ENCODE measurements around the gene SPRR1B. TPM values are rescaled to one million over a fixed set of nuclear protein-coding genes. Genes with fewer than 3 reads are reported as not detected.

SPRR1B gene
- total RNA-seq, 1 experiment from 2014 or later, result not detected

DNA sequence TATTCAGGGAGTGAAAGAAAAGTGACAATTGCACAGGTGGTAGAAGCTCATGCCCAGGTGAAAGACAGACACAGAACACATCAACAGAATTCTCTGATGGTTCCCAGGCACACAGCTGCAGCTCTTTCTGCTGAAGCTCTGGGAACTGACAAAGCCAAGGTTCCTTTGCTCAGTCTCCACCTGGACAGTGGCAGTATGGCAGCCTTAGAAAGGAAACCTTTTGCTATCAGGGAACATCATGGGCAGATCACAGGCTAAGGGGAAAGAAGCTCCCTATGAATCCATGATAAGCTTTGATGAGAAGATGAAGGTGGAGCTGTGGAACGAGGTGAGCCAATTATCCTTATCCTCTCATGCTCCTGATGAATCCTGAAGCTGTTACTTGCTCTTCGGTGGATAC, 39.2 kb downstream of the SPRR1B start:
- Histone ChIP-seq H3K9me2 (replicated peaks; ENCODE audit: low read length) (no peaks in the 10 kb centered on the region), H3F3A (ENCODE audit: low read length, unreplicated experiment) (no peaks in the 10 kb centered on the region), H3K9ac (ENCODE audit: low read length) (no peak overlapping the region), H3K27ac (ENCODE audit: low read length) (no peak overlapping the region), H2AFZ (ENCODE audit: low read length) (no peak overlapping the region), H3K4me2 (ENCODE audit: low read length) (no peak overlapping the region), H3K79me2 (ENCODE audit: low read length) (no peaks in the 10 kb centered on the region), H3K4me3 (ENCODE audit: low read length) (no peak overlapping the region), H3K36me3 (ENCODE audit: low read depth, low read length) (no peaks in the 10 kb centered on the region), H3K4me1 (ENCODE audit: insufficient read depth, low read length) (no peaks in the 10 kb centered on the region), H4K20me1 (ENCODE audit: low read length) (no peaks in the 10 kb centered on the region), H3K9me3 (ENCODE audit: low read length) (no peaks in the 10 kb centered on the region), H3K27me3 (ENCODE audit: low read length) (peaks cover 60% of the 10 kb centered on the region)
- intact Hi-C loops (cut with micrococcal nuclease), result no loop called here
- TF ChIP-seq EZH2phosphoT487 (IDR thresholded peaks at IDR 0.05; ENCODE audit: borderline replicate concordance, low read length), result no peak
- TF ChIP-seq, protein P1, sequence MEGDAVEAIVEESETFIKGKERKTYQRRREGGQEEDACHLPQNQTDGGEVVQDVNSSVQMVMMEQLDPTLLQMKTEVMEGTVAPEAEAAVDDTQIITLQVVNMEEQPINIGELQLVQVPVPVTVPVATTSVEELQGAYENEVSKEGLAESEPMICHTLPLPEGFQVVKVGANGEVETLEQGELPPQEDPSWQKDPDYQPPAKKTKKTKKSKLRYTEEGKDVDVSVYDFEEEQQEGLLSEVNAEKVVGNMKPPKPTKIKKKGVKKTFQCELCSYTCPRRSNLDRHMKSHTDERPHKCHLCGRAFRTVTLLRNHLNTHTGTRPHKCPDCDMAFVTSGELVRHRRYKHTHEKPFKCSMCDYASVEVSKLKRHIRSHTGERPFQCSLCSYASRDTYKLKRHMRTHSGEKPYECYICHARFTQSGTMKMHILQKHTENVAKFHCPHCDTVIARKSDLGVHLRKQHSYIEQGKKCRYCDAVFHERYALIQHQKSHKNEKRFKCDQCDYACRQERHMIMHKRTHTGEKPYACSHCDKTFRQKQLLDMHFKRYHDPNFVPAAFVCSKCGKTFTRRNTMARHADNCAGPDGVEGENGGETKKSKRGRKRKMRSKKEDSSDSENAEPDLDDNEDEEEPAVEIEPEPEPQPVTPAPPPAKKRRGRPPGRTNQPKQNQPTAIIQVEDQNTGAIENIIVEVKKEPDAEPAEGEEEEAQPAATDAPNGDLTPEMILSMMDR (conservative IDR thresholded peaks at IDR 0.05; ENCODE audit: low read depth, low read length), result no peak
- TF ChIP-seq EZH2 (IDR thresholded peaks at IDR 0.05; ENCODE audit: low read length, unreplicated experiment), result no peak
- POLR2A ChIA-PET (ENCODE audit: unreplicated experiment), result no interaction called here
- DNase-seq, result no peak
- BruUV-seq (replicated peaks), result no TSS peak
- no peak for ATAC-seq
- CTCF ChIA-PET, result no interaction called here

DNA sequence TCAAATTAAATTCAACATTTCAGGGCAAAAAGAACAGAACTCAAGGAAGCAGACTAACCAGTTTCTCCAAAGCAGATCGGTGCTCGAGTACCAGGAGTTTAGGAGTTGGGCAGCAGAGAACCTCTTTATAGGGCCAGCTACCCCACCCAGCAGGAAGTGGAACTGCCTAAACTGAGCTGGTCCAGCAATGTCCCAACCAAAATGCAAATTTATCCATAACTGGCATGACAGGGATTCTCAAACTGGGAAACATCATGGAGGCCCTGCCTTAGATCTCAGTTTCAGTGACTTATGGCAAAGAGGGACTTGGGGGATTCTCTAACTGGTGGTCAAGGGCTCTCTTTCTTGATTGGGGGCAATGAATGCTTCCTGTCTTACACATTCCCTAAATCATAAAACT, 40.5 kb downstream of the SPRR1B start, which contains the start of gene SPRR2B:
Gene SPRR2B, minus strand, starts transcription at position 101 of the 400 bp plus-strand sequence. CDS start 772 bp downstream, outside the sequence.
- POLR2A ChIA-PET (ENCODE audit: unreplicated experiment), result no interaction called here
- no peak within 1 kb of the TSS for H2AFZ ChIP-seq (ENCODE audit: low read length)
- no peaks in the 10 kb centered on the region for H3K9me2 ChIP-seq (replicated peaks; ENCODE audit: low read length)
- intact Hi-C loops (cut with micrococcal nuclease), result no loop called here
- no TSS peak for BruUV-seq (replicated peaks)
- no peaks in the 10 kb centered on the region for H3K4me1 ChIP-seq (ENCODE audit: insufficient read depth, low read length)
- H3K79me2 ChIP-seq (ENCODE audit: low read length), result no peaks in the 10 kb centered on the region
- H3K36me3 ChIP-seq (ENCODE audit: low read depth, low read length), result no peaks in the 10 kb centered on the region
- no peak within 1 kb of the TSS for H3K27ac ChIP-seq (ENCODE audit: low read length)
- CTCF ChIA-PET, result no interaction called here
- no peak within 1 kb of the TSS for H3K9ac ChIP-seq (ENCODE audit: low read length)
- DNase-seq (no peak), ATAC-seq (no peak)
- H3K27me3 ChIP-seq (ENCODE audit: low read length), result peaks cover 49% of the 10 kb centered on the region
- no peak within 1 kb of the TSS for H3K4me2 ChIP-seq (ENCODE audit: low read length)
- TF ChIP-seq EZH2 (IDR thresholded peaks at IDR 0.05; ENCODE audit: low read length, unreplicated experiment), result no peak
- TF ChIP-seq, protein P1 (conservative IDR thresholded peaks at IDR 0.05; ENCODE audit: low read depth, low read length), result no peak
- TF ChIP-seq EZH2phosphoT487 (IDR thresholded peaks at IDR 0.05; ENCODE audit: borderline replicate concordance, low read length), result no peak
- H3K4me3 ChIP-seq (ENCODE audit: low read length), result no peak within 1 kb of the TSS
- H3K9me3 ChIP-seq (ENCODE audit: low read length), result no peaks in the 10 kb centered on the region
- no peaks in the 10 kb centered on the region for H3F3A ChIP-seq (ENCODE audit: low read length, unreplicated experiment)
- no peaks in the 10 kb centered on the region for H4K20me1 ChIP-seq (ENCODE audit: low read length)

DNA sequence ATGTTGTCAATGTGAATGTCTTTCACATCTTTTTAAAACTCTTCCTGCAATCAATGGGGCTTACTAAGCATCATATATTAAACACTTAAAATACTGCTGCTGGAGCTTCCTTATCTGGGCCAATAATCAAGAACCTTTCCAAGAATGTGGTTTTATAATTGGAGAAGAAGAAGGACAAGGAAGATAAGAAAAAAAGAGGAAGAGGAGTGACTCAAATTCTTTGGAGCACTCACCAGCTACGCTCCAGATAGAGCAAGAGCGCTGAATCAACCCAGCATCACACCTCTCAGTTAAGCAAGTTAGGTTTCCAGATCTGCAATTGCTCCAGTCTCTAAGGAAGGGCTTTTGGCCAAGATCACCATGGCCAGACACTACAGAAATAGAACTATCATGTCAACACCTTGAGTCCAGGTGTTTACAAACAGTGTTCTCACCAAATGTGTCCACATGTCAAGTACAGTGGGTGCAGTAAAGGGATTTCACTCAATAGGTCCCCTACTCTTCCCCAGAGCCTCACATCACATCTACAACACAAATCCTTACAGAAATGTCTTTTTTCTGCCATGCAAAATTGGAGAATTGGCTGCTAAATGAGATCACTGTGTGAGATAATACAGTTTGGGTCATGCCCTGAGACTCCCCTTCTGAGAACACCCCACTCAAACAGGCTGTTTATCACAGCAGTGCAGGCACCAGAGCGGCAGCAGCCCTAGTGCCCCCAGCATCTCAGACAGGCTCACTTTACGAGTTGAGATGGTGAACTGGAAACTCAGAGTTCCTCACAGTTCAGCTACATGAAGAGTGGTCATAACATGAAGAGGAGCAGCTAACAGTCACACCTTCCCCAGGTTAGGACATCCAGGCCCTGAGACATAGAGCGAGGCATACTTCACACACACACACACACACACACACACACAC, 42.1 kb downstream of the SPRR1B start:
- ATAC-seq (no peak), DNase-seq (no peak)
- POLR2A ChIA-PET (ENCODE audit: unreplicated experiment), result no interaction called here
- no peaks in the 10 kb centered on the region for H3K4me1 ChIP-seq (ENCODE audit: insufficient read depth, low read length)
- intact Hi-C loops (cut with micrococcal nuclease), result no loop called here
- no peaks in the 10 kb centered on the region for H3F3A ChIP-seq (ENCODE audit: low read length, unreplicated experiment)
- no peaks in the 10 kb centered on the region for H3K9me2 ChIP-seq (replicated peaks; ENCODE audit: low read length)
- H3K4me3 ChIP-seq (ENCODE audit: low read length), result no peak overlapping the region
- peaks cover 44% of the 10 kb centered on the region for H3K27me3 ChIP-seq (ENCODE audit: low read length)
- TF ChIP-seq, protein P1 (conservative IDR thresholded peaks at IDR 0.05; ENCODE audit: low read depth, low read length), result no peak
- TF ChIP-seq EZH2 (IDR thresholded peaks at IDR 0.05; ENCODE audit: low read length, unreplicated experiment) (no peak), EZH2phosphoT487 (IDR thresholded peaks at IDR 0.05; ENCODE audit: borderline replicate concordance, low read length) (no peak)
- no peaks in the 10 kb centered on the region for H3K36me3 ChIP-seq (ENCODE audit: low read depth, low read length)
- H3K79me2 ChIP-seq (ENCODE audit: low read length), result no peaks in the 10 kb centered on the region
- no peak overlapping the region for H3K4me2 ChIP-seq (ENCODE audit: low read length)
- CTCF ChIA-PET, result no interaction called here
- no peak overlapping the region for H3K27ac ChIP-seq (ENCODE audit: low read length)
- no peaks in the 10 kb centered on the region for H4K20me1 ChIP-seq (ENCODE audit: low read length)
- no peak overlapping the region for H2AFZ ChIP-seq (ENCODE audit: low read length)
- no peak overlapping the region for H3K9ac ChIP-seq (ENCODE audit: low read length)
- BruUV-seq (replicated peaks), result no TSS peak
- H3K9me3 ChIP-seq (ENCODE audit: low read length), result no peaks in the 10 kb centered on the region

All from PC-3 (cell line).